Measurements from ENCODE around the gene TNFRSF14. TPM values are rescaled to one million over a fixed set of nuclear protein-coding genes. Genes with fewer than 3 reads are reported as not detected.
A peak's percentile ranks its signal among the peaks of the same experiment; 100 is the strongest.

The TNFRSF14 gene
- total RNA-seq, 2 donors from 2014 or later, result 9.2 to 14.5 TPM

DNA sequence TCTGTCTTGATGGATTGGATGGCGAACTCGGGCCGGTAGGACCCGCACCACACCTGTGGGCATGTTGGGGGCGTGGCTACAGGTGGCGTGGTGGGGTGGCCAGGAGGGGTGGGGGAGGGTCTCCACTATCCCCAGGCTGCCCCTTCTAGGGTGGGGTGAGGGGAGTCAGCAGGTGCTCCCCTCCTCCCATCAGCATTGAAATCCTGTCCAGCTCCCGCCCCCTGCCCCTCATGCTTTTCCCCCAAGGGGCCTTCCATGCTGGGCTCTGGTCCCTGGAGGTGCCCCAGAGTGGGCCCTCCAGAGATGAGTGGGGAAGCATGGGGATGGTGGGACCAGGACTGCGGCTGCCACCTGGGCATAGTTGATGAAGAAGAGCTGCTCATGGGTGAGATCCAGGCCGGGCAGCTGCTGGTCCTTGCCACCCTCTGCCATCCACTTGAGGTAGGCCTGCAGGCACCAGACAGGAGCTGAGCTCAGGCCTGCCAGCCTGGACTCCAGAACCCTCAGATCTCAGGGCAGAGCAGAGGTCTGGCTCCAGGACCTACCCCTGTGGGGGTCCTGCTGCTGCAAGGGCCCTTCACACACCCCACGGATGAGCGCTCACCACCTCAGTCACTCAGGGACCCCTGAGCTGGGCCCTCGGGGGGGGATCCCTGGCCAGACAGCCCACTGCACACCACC, 35.5 kb downstream of the TNFRSF14 start:
- no peaks in the 10 kb centered on the region for H3K27me3 ChIP-seq
- no peaks in the 10 kb centered on the region for H3K9me3 ChIP-seq
- H3K4me1 ChIP-seq, result peaks cover 0 to 29% of the 10 kb centered on the region in 2 donors
- no peak overlapping the region for H3K27ac ChIP-seq
- no peak for DNase-seq (ENCODE audit: low spot score)
- H3K36me3 ChIP-seq, result no peaks in the 10 kb centered on the region
- H3K4me3 ChIP-seq, result no peak overlapping the region
- TF ChIP-seq, protein P1, sequence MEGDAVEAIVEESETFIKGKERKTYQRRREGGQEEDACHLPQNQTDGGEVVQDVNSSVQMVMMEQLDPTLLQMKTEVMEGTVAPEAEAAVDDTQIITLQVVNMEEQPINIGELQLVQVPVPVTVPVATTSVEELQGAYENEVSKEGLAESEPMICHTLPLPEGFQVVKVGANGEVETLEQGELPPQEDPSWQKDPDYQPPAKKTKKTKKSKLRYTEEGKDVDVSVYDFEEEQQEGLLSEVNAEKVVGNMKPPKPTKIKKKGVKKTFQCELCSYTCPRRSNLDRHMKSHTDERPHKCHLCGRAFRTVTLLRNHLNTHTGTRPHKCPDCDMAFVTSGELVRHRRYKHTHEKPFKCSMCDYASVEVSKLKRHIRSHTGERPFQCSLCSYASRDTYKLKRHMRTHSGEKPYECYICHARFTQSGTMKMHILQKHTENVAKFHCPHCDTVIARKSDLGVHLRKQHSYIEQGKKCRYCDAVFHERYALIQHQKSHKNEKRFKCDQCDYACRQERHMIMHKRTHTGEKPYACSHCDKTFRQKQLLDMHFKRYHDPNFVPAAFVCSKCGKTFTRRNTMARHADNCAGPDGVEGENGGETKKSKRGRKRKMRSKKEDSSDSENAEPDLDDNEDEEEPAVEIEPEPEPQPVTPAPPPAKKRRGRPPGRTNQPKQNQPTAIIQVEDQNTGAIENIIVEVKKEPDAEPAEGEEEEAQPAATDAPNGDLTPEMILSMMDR (IDR thresholded peaks at IDR 0.05), result no peak

DNA sequence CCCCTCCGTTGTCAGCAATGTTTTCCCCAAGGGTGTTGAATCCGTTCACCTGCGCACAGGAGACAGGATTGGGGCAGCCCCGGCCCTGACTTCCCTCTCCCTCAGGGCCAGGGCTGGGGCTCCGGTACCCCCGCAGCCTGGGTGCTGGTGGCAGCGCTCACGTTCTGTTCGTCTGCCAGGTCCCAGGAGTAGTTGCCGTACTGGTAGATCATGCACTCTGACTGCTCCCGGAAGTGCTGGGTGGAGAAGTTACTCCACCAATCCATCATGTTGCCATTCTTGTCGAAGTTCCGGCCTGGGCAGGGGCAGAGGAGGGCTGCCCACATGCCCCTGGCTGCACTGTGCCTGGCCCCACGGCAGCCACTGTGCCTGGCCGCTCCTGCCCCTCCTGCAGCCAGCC, 36.5 kb downstream of the TNFRSF14 start:
- TF ChIP-seq, protein P1 (IDR thresholded peaks at IDR 0.05), result no peak
- H3K9me3 ChIP-seq, result no peaks in the 10 kb centered on the region
- no peak overlapping the region for H3K4me3 ChIP-seq
- H3K4me1 ChIP-seq, result peaks cover 0 to 21% of the 10 kb centered on the region in 2 donors
- no peaks in the 10 kb centered on the region for H3K27me3 ChIP-seq
- no peak overlapping the region for H3K27ac ChIP-seq
- no peaks in the 10 kb centered on the region for H3K36me3 ChIP-seq
- DNase-seq (ENCODE audit: low spot score), result no peak

DNA sequence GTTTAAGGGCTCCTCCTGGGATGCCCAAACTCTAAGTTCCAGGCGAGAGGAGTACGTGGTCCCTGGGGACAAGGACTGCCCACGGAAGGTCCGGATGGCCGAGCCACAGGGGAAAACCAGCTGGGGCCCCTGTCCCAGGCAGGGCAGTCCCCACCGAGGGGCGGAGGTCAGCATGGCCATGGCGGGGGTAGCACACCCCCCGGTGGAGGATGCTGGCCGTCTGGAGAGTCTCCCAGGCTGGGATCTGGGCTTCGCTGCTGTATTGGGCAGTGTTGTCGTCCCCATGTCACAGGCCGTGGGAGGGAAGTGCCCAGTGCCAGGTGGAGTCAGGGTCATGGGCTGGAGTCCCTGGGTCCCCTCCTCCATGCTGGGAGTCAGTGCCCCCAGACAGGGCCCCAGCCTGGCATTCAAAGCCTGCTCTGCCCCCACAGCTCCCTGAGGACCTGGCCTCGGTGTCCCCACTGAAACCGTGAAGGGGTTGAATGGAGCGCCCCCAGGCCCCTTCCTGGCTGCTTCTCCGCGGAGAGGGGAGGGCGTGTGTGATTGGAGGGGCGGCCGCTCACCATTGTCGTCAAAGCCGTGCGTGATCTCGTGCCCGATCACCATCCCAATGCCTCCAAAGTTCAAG, 37.2 kb downstream of the TNFRSF14 start:
- Histone ChIP-seq H3K36me3 (no peaks in the 10 kb centered on the region), H3K27ac (no peak overlapping the region), H3K4me3 (peak overlapping the region in 1 of 2 donors; percentile 38), H3K9me3 (peaks cover 0 to under 1% of the 10 kb centered on the region in 2 donors), H3K4me1 (peaks cover 0 to 16% of the 10 kb centered on the region in 2 donors), H3K27me3 (no peaks in the 10 kb centered on the region)
- no peak for DNase-seq (ENCODE audit: low spot score)
- TF ChIP-seq, protein P1 (IDR thresholded peaks at IDR 0.05), result no peak

DNA sequence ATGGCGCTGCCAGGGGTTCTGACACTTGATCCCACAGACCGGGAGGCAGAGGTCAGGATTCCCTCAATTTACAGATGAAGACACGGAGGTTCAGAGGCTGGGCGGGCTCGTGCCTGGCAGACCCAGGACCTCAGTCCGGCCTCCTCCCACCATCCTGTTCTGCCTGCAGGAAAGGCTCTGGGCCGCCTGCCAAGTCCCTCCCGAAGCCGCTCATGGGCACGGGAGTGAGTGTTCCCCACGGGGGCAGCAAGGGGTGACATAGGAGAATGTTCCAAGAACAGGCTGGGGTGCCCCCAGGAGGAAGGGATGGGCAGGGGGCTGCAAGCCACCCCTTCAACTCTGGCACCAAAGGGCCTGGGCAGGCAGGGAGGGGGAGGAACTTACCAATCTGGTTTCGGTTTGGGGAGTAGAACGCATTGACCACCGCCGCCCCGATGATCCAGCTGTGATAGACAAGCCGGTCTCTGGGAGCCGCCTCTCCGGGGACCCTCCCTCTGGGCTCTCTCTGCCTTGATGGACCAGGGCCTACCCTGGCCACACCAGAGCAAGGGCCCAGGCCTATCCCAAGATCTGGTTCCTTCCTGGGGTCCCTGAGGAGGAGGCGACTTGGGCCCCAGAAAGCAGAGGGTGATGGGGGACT, 38.0 kb downstream of the TNFRSF14 start:
- Histone ChIP-seq H3K36me3 (no peaks in the 10 kb centered on the region), H3K27me3 (no peaks in the 10 kb centered on the region), H3K4me3 (peak overlapping the region in 1 of 2 donors; percentile 38), H3K9me3 (peaks cover 0 to 8% of the 10 kb centered on the region in 2 donors), H3K4me1 (peaks cover 0 to 16% of the 10 kb centered on the region in 2 donors), H3K27ac (no peak overlapping the region)
- no peak for DNase-seq (ENCODE audit: low spot score)
- TF ChIP-seq, protein P1 (IDR thresholded peaks at IDR 0.05), result no peak

DNA sequence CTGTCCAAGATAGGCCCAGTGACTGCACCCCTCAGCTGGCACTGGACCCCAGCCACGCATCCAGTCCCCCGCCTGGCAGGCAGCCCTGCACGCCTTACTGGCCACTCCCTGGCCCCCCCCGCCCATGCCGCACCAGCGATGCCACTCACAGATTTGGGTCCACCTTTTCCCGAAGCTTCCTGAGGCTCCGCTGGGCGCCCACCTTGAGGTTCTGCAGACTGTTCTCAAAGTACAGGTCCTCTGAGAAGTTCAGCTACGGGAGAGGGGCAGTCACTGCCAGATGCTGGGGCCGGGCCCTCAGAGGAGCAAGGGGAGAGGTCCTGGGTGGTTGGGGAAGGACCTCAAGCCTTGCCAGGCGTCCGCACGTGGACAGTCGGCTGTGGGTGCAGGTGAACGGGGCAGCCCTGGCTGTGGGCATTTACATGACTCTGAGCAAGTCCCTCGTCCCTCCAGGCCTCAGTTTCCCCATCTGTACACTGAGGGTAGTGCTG, 38.5 kb downstream of the TNFRSF14 start:
- Histone ChIP-seq H3K9me3 (peaks cover 0 to 11% of the 10 kb centered on the region in 2 donors), H3K4me3 (no peak overlapping the region), H3K36me3 (no peaks in the 10 kb centered on the region), H3K27me3 (no peaks in the 10 kb centered on the region), H3K4me1 (peaks cover 0 to 16% of the 10 kb centered on the region in 2 donors), H3K27ac (no peak overlapping the region)
- TF ChIP-seq, protein P1 (IDR thresholded peaks at IDR 0.05), result no peak
- no peak for DNase-seq (ENCODE audit: low spot score)
